OCI-LY7 (cell line): ENCODE results near the gene ARHGAP40. TPM values are rescaled to one million over a fixed set of nuclear protein-coding genes. Genes with fewer than 3 reads are reported as not detected.

Source experiments
- BruUV-seq: library from RNA; stranded (reverse); fragments of 400-500 nt; replicated peaks from 2 replicates; lab custom pipeline; 2021; lab: Mats Ljungman, UMichigan
- CTCF ChIA-PET: fragments of 300-600 bp; sonication (Branson Sonifier 250); formaldehyde crosslinking; loops from one replicate; lab custom pipeline; 2022; ENCODE audit warnings: antibody characterized with exemption; ENCODE audit not compliant: unreplicated experiment; lab: Charles Lee
- POLR2A ChIA-PET: fragments of 300-600 bp; sonication (Branson Sonifier 250); formaldehyde crosslinking; loops from one replicate; lab custom pipeline; 2022; ENCODE audit warnings: antibody characterized with exemption; lab: Charles Lee
- DNase-seq: peaks from one replicate; pipeline ENCODE4 v3.0.0-alpha.2; 2015; ENCODE audit warnings: low spot score
- H2AFZ ChIP-seq: fragments of 200-600 bp; sonication (generic), shearing (Covaris generic); 2 replicates; pipeline ENCODE4 v1.6.1; 2014; ENCODE audit warnings: mild to moderate bottlenecking, antibody characterized with exemption, low read length, moderate library complexity
- H3K27ac ChIP-seq: fragments of 200-600 bp; sonication (generic); 2 replicates; pipeline ENCODE4 v1.5.1; 2014; ENCODE audit warnings: mixed run types, low read depth, mild to moderate bottlenecking, moderate library complexity, low read length, inconsistent platforms; ENCODE audit not compliant: poor library complexity, severe bottlenecking
- H3K36me3 ChIP-seq: fragments of 200-600 bp; sonication (generic); 2 replicates; pipeline ENCODE4 v1.6.1; 2014; ENCODE audit warnings: mild to moderate bottlenecking, antibody characterized with exemption, low read length, moderate library complexity, mixed read lengths; ENCODE audit not compliant: insufficient read depth
- H3K4me1 ChIP-seq: fragments of 200-600 bp; sonication (generic); 2 replicates; pipeline ENCODE4 v1.5.1; 2014; ENCODE audit warnings: mild to moderate bottlenecking, low read length; ENCODE audit not compliant: insufficient read depth, poor library complexity, severe bottlenecking
- H3K4me2 ChIP-seq: fragments of 200-600 bp; sonication (generic); 2 replicates; pipeline ENCODE4 v1.6.1; 2014; ENCODE audit warnings: mild to moderate bottlenecking, low read length
- H3K4me3 ChIP-seq: fragments of 200-600 bp; sonication (generic); 2 replicates; pipeline ENCODE4 v1.5.1; 2014; ENCODE audit warnings: mild to moderate bottlenecking, low read depth, low read length; ENCODE audit not compliant: poor library complexity, severe bottlenecking
- H3K79me2 ChIP-seq: fragments of 200-600 bp; sonication (generic); 2 replicates; pipeline ENCODE4 v1.6.1; 2016; ENCODE audit warnings: low read depth, mild to moderate bottlenecking, low read length, moderate library complexity, mixed read lengths; ENCODE audit not compliant: insufficient read depth
- H3K9me2 ChIP-seq: fragments of 200-600 bp; sonication (generic); 2 replicates; pipeline ENCODE4 v1.6.1; 2016; ENCODE audit warnings: mild to moderate bottlenecking, low read length, mixed read lengths; ENCODE audit not compliant: insufficient read depth
- H3K9me3 ChIP-seq: fragments of 200-600 bp; sonication (generic); 2 replicates; pipeline ENCODE4 v1.6.1; 2014; ENCODE audit warnings: mild to moderate bottlenecking, mixed run types, low read length, mixed read lengths
- H4K20me1 ChIP-seq: fragments of 200-600 bp; sonication (generic); 2 replicates; pipeline ENCODE4 v1.6.1; 2014; ENCODE audit warnings: mild to moderate bottlenecking, antibody characterized with exemption, low read length, moderate library complexity, mixed read lengths; ENCODE audit not compliant: insufficient read depth
- EZH2phosphoT487 ChIP-seq: fragments of 200-600 bp; sonication (generic); IDR thresholded peaks from 2 replicates; pipeline ENCODE4 v1.6.1; 2018; ENCODE audit warnings: low read depth, borderline replicate concordance, mild to moderate bottlenecking, mixed run types, antibody characterized with exemption, low read length, moderate library complexity, mixed read lengths
- intact Hi-C: fragments of 100-400 bp; cut with micrococcal nuclease; formaldehyde crosslinking; loops from one replicate; pipeline ENCODE4 v1.10.0; 2022; ENCODE audit not compliant: unreplicated experiment
- total RNA-seq, 2 experiments: library from RNA; depleted of rRNA in 1 of 2; stranded (reverse); fragments of >200 nt in 1 of 2; shearing (Covaris generic) in 1 of 2; gene quantifications; 2 replicates each; pipeline ENCODE4 v1.2.3, GENCODE V29; 2014 to 2022
- TF ChIP-seq, protein P1 (sequence below): fragments of 200-600 bp; sonication (generic); conservative IDR thresholded peaks from 2 replicates; pipeline ENCODE4 v1.5.1; 2014; ENCODE audit warnings: mild to moderate bottlenecking, antibody characterized with exemption, low read length, moderate library complexity, mixed read lengths

ARHGAP40 gene
- total RNA-seq, 2 experiments from 2014 or later, result not detected

DNA sequence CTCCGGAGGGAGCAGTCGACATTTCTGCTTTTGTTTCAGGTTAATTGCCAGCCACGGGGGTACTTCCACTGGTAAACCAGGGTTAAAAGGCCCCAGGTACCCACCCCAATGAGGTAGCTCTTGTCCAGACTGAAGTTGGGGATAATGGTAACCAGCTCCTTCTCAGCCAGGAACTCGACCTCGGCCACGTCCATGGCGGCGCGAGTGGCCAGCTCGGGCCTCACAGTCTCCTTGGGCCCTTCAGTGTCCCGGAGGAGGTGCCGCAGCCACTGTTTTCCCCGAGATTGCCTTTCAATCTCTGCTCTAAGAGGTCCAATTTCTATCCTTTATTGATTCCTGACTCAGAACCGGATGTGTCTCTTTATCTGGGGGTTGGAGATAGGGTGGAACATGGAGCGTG lies 13.7 kb downstream of the ARHGAP40 start:
- H2AFZ ChIP-seq, result no peak overlapping the region

DNA sequence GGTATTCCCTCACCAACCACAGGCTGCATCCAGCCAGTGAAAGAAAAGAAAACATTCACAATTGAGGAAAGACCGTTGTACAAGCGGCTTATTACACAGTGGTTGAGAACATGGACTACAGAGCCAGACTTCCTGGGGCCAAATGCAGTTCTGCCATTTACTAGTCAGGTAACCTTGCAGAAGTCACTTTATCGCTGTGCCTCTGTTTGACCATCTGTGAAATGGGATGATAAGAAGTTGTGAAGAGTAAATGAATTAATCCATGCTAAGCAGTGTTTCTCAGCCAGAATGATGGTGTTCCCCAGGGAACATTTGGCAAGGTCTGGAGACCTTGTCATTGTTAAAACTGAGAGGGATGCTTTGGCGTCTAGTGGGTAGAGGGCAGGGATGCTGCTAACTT lies 14.8 kb downstream of the ARHGAP40 start:
- no peak for TF ChIP-seq EZH2phosphoT487
- TF ChIP-seq, protein P1, sequence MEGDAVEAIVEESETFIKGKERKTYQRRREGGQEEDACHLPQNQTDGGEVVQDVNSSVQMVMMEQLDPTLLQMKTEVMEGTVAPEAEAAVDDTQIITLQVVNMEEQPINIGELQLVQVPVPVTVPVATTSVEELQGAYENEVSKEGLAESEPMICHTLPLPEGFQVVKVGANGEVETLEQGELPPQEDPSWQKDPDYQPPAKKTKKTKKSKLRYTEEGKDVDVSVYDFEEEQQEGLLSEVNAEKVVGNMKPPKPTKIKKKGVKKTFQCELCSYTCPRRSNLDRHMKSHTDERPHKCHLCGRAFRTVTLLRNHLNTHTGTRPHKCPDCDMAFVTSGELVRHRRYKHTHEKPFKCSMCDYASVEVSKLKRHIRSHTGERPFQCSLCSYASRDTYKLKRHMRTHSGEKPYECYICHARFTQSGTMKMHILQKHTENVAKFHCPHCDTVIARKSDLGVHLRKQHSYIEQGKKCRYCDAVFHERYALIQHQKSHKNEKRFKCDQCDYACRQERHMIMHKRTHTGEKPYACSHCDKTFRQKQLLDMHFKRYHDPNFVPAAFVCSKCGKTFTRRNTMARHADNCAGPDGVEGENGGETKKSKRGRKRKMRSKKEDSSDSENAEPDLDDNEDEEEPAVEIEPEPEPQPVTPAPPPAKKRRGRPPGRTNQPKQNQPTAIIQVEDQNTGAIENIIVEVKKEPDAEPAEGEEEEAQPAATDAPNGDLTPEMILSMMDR, result no peak
- H3K79me2 ChIP-seq, result no peaks in the 10 kb centered on the region
- no peaks in the 10 kb centered on the region for H3K9me3 ChIP-seq
- H3K4me1 ChIP-seq, result no peaks in the 10 kb centered on the region
- no peak overlapping the region for H3K4me2 ChIP-seq
- ChIA-PET CTCF (no interaction called here), POLR2A (no interaction called here)
- intact Hi-C loops, result no loop called here
- BruUV-seq, result no TSS peak
- H3K4me3 ChIP-seq, result no peak overlapping the region
- H3K27ac ChIP-seq, result no peak overlapping the region
- DNase-seq, result no peak
- H3K36me3 ChIP-seq, result no peaks in the 10 kb centered on the region
- no peaks in the 10 kb centered on the region for H3K9me2 ChIP-seq
- H4K20me1 ChIP-seq, result no peaks in the 10 kb centered on the region
- H2AFZ ChIP-seq, result no peak overlapping the region

More for the DNA sequence above, 13.7 kb downstream of the ARHGAP40 start:
- H3K4me1 ChIP-seq, result no peaks in the 10 kb centered on the region
- DNase-seq, result no peak
- H3K27ac ChIP-seq, result no peak overlapping the region
- no TSS peak for BruUV-seq
- ChIA-PET CTCF (no interaction called here), POLR2A (no interaction called here)
- no peak overlapping the region for H3K4me3 ChIP-seq
- intact Hi-C loops, result no loop called here
- no peaks in the 10 kb centered on the region for H3K36me3 ChIP-seq
- no peaks in the 10 kb centered on the region for H3K9me2 ChIP-seq
- H3K4me2 ChIP-seq, result no peak overlapping the region
- H4K20me1 ChIP-seq, result no peaks in the 10 kb centered on the region
- no peaks in the 10 kb centered on the region for H3K9me3 ChIP-seq
- no peaks in the 10 kb centered on the region for H3K79me2 ChIP-seq
- TF ChIP-seq EZH2phosphoT487, result no peak
- TF ChIP-seq, protein P1, result no peak

DNA sequence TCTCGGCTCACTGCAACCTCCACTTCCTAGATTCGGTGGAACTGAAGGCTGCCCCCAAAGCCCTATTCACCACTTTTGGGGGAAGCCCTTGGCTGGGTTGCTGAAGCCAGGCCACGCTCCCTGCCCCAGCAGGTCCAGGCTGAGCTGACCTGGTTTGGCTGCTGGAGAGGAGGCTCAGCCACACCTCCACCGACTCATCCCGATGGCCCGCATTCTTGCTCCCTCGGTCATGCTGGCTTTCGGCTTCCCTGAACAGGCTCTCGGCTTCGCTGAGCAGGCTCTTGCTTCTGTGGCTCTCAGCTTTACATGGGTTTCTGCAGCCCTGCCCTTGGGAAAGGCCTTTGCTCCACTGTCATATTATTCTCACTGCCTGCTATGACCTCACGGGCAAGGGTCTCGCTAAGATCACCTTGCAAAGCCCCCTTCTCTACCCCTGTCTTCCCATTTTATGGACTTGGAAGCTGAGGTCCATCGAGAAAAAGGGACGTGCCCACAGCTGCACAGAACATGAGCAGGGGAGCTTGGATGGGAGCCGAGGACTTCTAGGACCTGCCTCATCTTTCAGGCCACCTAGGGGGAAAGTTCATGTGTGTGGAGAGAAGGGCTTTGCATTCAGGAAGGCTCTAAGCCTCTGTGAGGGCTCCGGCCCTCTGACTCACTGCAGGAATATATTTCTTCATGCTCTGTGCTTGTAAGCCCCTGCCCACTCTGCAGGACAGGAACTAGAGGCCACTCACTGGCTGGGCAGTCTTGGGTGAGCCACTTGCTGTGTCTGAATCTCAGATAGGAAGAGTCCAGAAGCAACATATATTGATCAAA lies 15.6 kb downstream of the ARHGAP40 start:
- H3K4me2 ChIP-seq, result no peak overlapping the region
- CTCF ChIA-PET, result no interaction called here

More for the DNA sequence above, 15.6 kb downstream of the ARHGAP40 start:
- Histone ChIP-seq H3K79me2 (no peaks in the 10 kb centered on the region), H3K27ac (no peak overlapping the region), H3K4me1 (no peaks in the 10 kb centered on the region), H3K9me2 (no peaks in the 10 kb centered on the region), H3K9me3 (no peaks in the 10 kb centered on the region), H3K4me3 (no peak overlapping the region), H2AFZ (no peak overlapping the region), H4K20me1 (no peaks in the 10 kb centered on the region), H3K36me3 (no peaks in the 10 kb centered on the region)
- TF ChIP-seq EZH2phosphoT487, result no peak
- TF ChIP-seq, protein P1, result no peak
- POLR2A ChIA-PET, result interaction anchor here (0.7 kb wide), 1 partner anchor 126 kb away, joined by 4 read pairs; no protein-coding TSS in a partner anchor
- intact Hi-C loops, result no loop called here
- BruUV-seq, result no TSS peak
- DNase-seq, result no peak
